Measurements from ENCODE around the gene PREX1.
A peak's percentile ranks its signal among the peaks of the same experiment; 100 is the strongest.
"Not testable (repeated sequence)": the region's sequence is repeated elsewhere in the genome, so short reads cannot be mapped to it uniquely, and the experiment has no call there.

The PREX1 gene

GRCh38 chr20:48827855-48828733, at the start of gene PREX1:
Gene PREX1, minus strand, starts transcription at chr20:48827999. Its CDS starts 139 bp downstream, at chr20:48827860.
- peak; percentile 62 to 81 for DNase-seq (ENCODE audit: low read depth in 2 of 2)

GRCh38 chr20:48877304-48877703, 49.5 kb upstream of the PREX1 start:
- no peak for DNase-seq (ENCODE audit: low read depth in 2 of 2)

GRCh38 chr20:48875914-48876240, 48.1 kb upstream of the PREX1 start:
- DNase-seq (ENCODE audit: low read depth in 2 of 2): no peak

DNA sequence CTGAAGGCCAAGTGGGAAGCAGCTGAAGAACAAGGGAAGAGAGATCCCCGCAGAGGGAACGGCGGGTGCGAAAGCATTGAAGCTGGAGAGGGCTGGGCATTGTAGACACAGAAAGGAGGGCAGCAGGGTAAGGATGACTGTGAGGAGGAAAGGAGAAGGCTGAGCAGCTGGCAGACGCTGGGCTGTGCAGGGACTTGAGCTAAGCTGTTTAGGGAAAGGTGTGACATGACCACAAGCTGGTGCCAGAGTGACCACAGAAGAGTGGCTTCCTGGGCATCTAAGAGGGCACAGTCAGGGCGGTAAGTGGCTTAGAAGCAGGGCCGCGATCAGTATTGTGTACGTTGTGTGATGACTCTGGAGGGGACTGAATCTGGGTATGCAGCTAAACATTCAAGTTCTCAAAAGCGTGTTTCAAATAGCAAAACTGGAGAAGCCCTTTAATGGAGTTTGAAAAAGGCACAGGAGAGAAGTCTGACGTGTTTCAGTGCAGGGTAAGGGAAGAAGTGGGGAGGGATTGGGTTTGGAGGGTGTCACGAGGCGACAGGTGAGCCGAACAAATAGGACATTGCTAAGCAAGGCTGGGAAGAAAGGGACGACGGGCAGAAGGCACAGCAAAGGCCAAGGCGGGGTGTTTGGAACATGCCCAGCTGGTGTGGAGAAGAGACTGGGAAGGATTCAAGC, 47.6 kb upstream of the PREX1 start:
- no peak for DNase-seq (ENCODE audit: low read depth in 2 of 2)

DNA sequence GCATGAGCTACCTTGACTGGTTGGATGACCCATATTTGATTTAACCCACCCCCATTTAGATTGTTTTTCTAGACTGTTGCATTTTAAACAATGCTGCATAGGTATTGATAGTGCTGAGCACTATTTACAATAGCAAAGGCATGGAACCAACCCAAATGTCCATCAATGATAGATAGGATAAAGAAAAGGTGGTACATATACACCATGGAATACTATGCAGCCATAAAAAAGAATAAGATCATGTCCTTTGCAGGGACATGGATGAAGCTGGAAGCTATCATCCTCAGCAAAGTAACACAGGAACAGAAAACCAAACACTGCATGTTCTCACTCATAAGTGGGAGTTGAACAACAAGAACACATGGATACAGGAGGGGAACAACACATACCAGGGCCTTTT, 41.6 kb upstream of the PREX1 start:
- not testable (repeated sequence) for DNase-seq (ENCODE audit: low read depth in 2 of 2)

- no peak for DNase-seq (ENCODE audit: low read depth in 2 of 2)
Observed at GRCh38 chr20:48866936-48867335, 39.1 kb upstream of the PREX1 start.

GRCh38 chr20:48864738-48865318, 37.0 kb upstream of the PREX1 start:
- no peak for DNase-seq (ENCODE audit: low read depth in 2 of 2)

- DNase-seq (ENCODE audit: low read depth in 2 of 2): no peak
Observed at GRCh38 chr20:48864254-48864653, 36.5 kb upstream of the PREX1 start.

DNA sequence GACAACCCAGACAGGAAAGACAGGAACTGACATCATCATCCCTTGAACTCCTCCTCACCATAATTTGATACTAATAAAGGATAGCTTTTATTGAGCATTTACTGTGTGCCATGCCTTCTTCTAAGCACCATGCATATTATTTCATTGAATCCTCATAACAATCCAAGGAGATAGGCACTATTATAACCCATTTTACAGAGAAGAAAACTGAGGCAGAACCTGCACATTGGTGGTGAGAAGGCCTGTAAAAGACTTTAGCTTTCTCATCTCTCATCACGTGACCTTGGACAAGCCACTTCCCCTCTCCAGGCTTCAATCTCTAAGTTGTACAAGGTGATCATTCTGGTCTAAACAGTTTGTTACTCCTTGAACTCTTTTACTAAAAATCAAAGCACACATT, 34.5 kb upstream of the PREX1 start:
- DNase-seq (ENCODE audit: low read depth in 2 of 2): no peak

DNA sequence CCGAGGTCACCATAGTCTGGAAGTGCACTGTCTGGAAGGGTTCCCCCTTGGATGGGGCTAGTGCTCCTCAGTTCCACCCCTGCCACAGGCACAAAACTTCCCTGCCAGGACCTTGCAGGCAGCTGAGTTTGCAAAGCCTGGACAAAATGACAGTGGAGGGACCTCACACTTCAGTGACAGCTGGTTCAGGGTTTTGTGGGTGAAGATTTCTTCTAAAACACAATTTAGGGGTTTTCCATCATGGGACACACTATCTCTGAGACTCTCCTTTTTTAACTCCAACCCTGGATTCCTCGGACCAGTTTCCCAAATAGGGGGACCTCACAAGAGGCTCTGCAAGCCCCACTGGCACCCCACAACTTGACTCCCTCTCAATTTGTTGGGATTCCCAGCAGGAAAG, 33.6 kb upstream of the PREX1 start:
- no peak for DNase-seq (ENCODE audit: low read depth in 2 of 2)

GRCh38 chr20:48858075-48858790, 30.4 kb upstream of the PREX1 start:
- DNase-seq (ENCODE audit: low read depth in 2 of 2): no peak

DNA sequence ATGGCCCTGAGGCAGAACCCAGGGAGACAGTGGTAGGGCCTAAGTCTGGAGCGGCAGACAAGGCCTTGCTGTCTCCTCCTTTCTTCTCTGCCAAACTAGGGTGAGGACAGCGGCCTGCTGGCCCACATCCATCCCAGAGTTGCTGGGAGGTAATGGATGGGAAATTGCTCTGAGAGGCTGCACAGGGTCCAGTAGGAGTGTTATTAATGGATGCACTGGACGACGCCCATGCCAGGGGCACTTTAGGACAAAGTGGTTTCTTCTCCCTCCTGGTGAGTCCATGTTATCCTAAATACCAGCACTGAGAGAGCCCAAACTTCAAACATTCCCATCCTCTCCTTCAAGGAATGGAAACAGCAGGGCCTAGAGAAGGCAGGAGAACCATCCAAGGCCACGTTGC, 28.3 kb upstream of the PREX1 start:
- no peak for DNase-seq (ENCODE audit: low read depth in 2 of 2)

- DNase-seq (ENCODE audit: low read depth in 2 of 2): no peak
Observed at GRCh38 chr20:48855046-48855445, 27.2 kb upstream of the PREX1 start.

DNA sequence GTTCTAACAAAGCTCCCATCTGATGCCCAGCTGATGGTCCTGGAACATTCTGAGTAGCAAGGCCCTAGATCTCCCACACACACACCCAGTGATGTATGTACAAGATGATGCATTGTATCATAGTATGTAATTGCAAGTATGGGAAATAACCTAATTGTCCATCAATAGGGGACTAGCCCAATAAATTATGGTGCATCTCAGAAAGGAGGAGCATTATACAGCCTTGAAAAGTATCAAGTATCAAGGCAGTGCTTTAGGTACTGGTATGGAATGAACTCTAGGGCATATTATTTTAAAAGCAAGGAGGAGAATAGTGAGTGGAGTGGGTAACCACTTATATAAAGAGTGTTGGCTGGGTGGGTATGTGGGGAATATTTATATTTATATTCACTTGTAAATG, 24.8 kb upstream of the PREX1 start:
- DNase-seq (ENCODE audit: low read depth in 2 of 2): no peak

DNA sequence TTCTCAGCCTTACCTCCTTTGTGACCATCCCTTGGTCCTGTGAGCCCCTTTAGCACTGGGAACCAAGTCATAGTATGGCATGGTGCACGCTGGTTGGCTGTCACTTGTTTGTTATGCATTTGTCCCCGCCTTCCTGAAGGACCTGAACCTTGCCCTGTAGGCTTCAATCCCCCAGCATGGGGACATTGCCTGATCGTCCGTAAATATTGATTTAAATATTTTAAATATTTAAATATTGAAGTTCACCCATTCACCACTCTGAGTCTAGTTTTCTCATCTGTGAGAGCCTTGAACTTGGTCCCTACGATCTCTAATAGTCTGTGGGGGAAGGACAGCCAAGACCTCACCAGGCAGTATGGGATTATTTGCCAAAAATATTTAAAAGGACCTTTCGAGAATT, 23.8 kb upstream of the PREX1 start:
- DNase-seq (ENCODE audit: low read depth in 2 of 2): no peak

DNA sequence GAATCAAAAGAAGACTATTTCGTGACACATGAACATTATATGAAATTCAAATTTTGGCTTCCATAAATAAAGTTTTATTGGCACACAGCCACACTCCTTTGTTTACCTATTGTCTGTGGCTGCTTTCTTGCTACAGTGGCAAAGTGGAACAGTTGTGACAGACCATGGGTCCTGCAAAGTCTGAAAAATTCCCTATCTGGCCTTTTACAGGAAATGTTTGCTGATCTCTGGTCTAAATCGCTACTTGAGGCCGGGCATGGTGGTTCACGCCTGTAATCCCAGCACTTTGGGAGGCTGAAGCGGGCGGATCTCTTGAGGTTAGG, 23.1 kb upstream of the PREX1 start:
- DNase-seq (ENCODE audit: low read depth in 2 of 2): no peak

- no peak for DNase-seq (ENCODE audit: low read depth in 2 of 2)
Observed at GRCh38 chr20:48850257-48850976, 22.6 kb upstream of the PREX1 start.

DNA sequence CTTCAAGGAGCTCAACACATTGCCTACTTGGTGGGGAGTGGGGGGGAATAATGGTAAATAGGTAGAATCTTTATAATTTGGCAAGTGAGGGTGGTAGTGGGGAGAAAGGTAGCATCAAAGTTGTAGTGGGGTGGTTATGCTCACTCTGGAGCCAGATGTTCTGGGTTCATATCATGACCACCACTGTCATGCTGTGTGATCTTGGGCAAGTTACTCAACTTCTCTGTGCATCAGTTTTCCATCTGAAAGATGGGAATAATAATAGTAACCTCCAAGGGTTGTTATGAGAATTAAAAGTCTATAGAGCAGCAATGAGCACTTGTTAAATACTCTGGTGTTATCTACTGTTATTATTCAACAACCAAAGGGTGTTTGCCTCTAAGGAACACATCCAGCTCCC, 22.0 kb upstream of the PREX1 start:
- DNase-seq (ENCODE audit: low read depth in 2 of 2): no peak

DNA sequence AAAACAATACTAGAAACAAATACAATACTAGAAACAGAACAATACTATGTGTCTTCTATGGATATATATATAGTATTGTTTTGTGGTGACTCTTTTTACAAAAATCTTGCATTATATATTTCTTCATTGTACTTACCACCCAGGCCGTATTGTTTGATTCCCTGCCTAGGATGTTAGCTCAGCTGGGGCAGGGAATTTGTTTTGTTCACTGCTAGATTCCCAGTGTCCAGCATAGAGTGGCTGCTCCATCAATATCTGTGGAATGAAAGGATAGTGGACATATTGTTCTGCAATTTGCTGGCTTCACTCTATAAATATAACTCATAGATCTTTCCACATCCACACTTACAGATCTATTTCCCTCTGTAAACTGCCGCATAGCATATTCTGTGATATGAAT, 21.5 kb upstream of the PREX1 start:
- no peak for DNase-seq (ENCODE audit: low read depth in 2 of 2)

- DNase-seq (ENCODE audit: low read depth in 2 of 2): no peak
Observed at GRCh38 chr20:48847498-48848205, 19.9 kb upstream of the PREX1 start.
